Endothelial cell (in vitro differentiated cells): Measurements from ENCODE around the gene LARGE2. TPM values are rescaled to one million over a fixed set of nuclear protein-coding genes. Genes with fewer than 3 reads are reported as not detected.
A peak's percentile ranks its signal among the peaks of the same experiment; 100 is the strongest.

Source experiments
- DNase-seq: peaks from one replicate; pipeline ENCODE4 v3.0.0; 2021; ENCODE audit warnings: low spot score
- H3K27ac Mint-ChIP-seq: one replicate; pipeline ENCODE4 v1.8.0; 2021; ENCODE audit warnings: mixed read lengths, inconsistent platforms; ENCODE audit not compliant: unreplicated experiment
- H3K27me3 Mint-ChIP-seq: one replicate; pipeline ENCODE4 v1.8.0; 2021; ENCODE audit warnings: mild to moderate bottlenecking, moderate library complexity, mixed read lengths, inconsistent platforms; ENCODE audit not compliant: unreplicated experiment
- H3K36me3 Mint-ChIP-seq: one replicate; pipeline ENCODE4 v1.8.0; 2021; ENCODE audit warnings: mild to moderate bottlenecking, low read depth, mixed read lengths, inconsistent platforms; ENCODE audit not compliant: unreplicated experiment
- H3K4me1 Mint-ChIP-seq: one replicate; pipeline ENCODE4 v1.8.0; 2021; ENCODE audit warnings: mild to moderate bottlenecking, mixed read lengths, inconsistent platforms; ENCODE audit not compliant: unreplicated experiment
- H3K4me3 Mint-ChIP-seq: one replicate; pipeline ENCODE4 v1.8.0; 2021; ENCODE audit warnings: mild to moderate bottlenecking, mixed read lengths, inconsistent platforms; ENCODE audit not compliant: unreplicated experiment
- H3K9me3 Mint-ChIP-seq: one replicate; pipeline ENCODE4 v1.8.0; 2021; ENCODE audit warnings: mixed read lengths, inconsistent platforms; ENCODE audit not compliant: unreplicated experiment
- total RNA-seq: library from RNA; stranded (reverse); fragmentation: NEBNext Ultra II Directional; extraction: Animal tissue kit (Norgen Biotek cat#: 25700); gene quantifications from one replicate; pipeline ENCODE4 v1.2.1, GENCODE V29; 2021; ENCODE audit not compliant: unreplicated experiment
- TF ChIP-seq, protein P1 (sequence below): fragments of 200-600 bp; sonication (generic); IDR thresholded peaks from one replicate; pipeline ENCODE4 v1.5.0; 2021; ENCODE audit warnings: antibody characterized with exemption; ENCODE audit not compliant: unreplicated experiment

The LARGE2 gene
- total RNA-seq, 1 donor from 2014 or later = 0.95 TPM

DNA sequence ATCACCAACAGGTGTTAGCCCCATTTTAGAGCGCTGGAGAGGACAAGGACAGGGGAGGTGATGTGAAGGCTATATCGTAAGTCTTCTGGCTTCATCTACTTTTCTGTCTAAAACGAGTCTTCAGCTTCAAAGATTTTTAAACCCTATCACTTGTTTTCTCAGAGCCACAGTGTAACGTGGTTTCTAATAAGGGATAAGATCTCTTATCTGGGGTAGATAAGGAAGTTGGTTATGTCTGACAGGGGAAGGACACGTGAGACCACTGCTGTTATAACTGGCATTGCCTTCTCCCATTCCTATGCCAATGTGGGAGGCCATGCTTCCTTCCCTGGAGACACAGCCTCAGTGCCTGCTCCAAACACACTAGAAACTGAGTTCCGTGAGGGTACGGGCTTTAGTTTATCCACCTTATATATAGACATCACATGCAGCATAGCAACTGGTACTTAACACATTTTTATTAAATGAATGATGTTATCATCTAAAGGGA, 39.3 kb downstream of the LARGE2 start:
- TF ChIP-seq, protein P1, sequence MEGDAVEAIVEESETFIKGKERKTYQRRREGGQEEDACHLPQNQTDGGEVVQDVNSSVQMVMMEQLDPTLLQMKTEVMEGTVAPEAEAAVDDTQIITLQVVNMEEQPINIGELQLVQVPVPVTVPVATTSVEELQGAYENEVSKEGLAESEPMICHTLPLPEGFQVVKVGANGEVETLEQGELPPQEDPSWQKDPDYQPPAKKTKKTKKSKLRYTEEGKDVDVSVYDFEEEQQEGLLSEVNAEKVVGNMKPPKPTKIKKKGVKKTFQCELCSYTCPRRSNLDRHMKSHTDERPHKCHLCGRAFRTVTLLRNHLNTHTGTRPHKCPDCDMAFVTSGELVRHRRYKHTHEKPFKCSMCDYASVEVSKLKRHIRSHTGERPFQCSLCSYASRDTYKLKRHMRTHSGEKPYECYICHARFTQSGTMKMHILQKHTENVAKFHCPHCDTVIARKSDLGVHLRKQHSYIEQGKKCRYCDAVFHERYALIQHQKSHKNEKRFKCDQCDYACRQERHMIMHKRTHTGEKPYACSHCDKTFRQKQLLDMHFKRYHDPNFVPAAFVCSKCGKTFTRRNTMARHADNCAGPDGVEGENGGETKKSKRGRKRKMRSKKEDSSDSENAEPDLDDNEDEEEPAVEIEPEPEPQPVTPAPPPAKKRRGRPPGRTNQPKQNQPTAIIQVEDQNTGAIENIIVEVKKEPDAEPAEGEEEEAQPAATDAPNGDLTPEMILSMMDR = no peak
- H3K36me3 Mint-ChIP-seq = no peaks in the 10 kb centered on the region
- H3K27ac Mint-ChIP-seq = no peak overlapping the region
- no peak for DNase-seq
- H3K4me3 Mint-ChIP-seq = no peak overlapping the region
- H3K9me3 Mint-ChIP-seq = no peaks in the 10 kb centered on the region
- H3K27me3 Mint-ChIP-seq = no peaks in the 10 kb centered on the region
- H3K4me1 Mint-ChIP-seq = no peaks in the 10 kb centered on the region

DNA sequence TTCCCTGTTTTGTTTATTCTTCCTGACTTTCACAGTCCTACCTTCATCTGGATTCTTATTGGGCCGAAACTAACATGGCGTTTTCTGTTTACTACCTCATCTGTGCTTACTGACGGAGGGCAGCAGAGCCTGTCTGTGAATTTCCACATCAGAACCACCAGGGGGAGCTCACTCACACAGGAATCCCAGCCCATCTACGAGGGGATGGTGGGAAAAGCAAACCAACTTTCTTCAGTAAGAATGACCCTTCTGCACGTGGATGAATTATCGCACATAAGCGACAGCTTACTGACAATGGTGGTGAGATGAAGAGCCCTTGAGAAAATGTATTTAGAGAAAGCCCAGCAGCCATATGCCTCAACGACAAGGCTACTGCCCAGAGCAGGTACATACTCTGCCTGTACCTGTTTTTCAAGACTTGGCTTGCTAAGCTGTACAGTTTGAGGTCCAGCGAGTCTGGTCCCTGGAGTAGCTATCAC, 42.5 kb downstream of the LARGE2 start:
- Mint-ChIP-seq H3K27me3 (peaks cover 2% of the 10 kb centered on the region), H3K9me3 (no peaks in the 10 kb centered on the region), H3K36me3 (peaks cover 13% of the 10 kb centered on the region), H3K27ac (no peak overlapping the region), H3K4me1 (no peaks in the 10 kb centered on the region), H3K4me3 (no peak overlapping the region)
- peak; percentile 58 for DNase-seq
- TF ChIP-seq, protein P1 = peak; percentile 95

DNA sequence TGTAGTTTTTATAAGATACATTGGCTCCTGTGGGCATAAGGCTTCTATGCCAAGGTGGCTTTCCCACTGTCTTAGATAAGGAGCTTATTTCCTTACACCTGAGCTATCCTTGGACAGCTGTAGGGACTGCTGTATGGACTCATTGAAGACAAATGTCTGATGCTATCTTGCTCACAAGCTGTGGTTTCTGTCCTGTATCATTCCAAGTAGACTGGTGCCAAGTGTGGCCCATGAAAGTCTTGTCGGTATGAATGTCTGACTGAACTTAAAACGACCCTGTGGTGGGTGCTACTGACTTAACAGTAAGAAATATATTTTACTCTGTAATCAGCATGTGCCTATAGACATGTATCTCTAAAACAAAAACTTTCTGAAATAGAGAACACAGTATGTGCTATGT, 45.0 kb downstream of the LARGE2 start:
- Mint-ChIP-seq H3K4me1 (no peaks in the 10 kb centered on the region), H3K27me3 (peaks cover 2% of the 10 kb centered on the region), H3K9me3 (no peaks in the 10 kb centered on the region), H3K4me3 (no peak overlapping the region), H3K36me3 (peaks cover 13% of the 10 kb centered on the region), H3K27ac (no peak overlapping the region)
- no peak for DNase-seq
- TF ChIP-seq, protein P1 = no peak

DNA sequence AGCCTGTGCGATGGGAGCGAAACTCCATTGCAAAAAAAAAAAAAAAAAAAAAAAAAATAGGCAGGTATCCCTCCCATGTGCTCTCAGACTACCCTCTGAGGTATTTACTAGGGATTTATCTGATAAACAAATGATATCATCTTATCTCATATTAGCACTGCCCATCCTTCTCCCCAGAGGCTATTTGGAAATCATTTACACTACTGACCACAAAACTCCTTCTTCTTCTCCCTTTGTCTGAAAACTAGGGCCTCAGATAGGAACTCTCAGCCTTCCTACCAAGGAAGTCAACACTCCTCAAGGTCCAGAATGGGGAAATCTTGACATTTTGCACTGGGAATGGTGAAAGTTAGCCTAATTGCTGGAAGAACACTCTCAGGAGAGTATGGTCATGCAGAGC, 46.4 kb downstream of the LARGE2 start:
- Mint-ChIP-seq H3K4me3 (no peak overlapping the region), H3K27ac (no peak overlapping the region), H3K4me1 (no peaks in the 10 kb centered on the region), H3K9me3 (no peaks in the 10 kb centered on the region), H3K36me3 (peaks cover 13% of the 10 kb centered on the region), H3K27me3 (peaks cover 2% of the 10 kb centered on the region)
- TF ChIP-seq, protein P1 = no peak
- DNase-seq = no peak

DNA sequence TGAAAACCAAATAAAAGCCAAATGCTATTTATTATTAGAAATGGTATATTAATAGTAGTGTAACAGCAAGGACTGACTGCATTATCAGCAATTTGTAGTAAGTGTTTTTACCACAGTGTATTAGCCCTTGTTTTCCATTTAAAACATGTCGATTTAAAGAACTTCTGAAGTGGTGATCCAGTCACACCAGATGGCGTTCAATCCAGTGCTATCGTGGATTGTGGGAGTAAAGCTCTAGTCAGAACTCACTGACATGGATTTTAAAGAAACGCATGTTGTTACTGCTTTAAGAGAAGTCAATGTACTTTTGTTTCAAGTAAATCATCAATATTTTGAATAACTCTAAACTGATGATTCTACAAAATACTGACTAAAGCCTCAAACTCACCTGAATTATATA, 51.1 kb downstream of the LARGE2 start:
- no peak for DNase-seq
- Mint-ChIP-seq H3K9me3 (no peaks in the 10 kb centered on the region), H3K4me3 (no peak overlapping the region), H3K27me3 (no peaks in the 10 kb centered on the region), H3K36me3 (peaks cover 9% of the 10 kb centered on the region), H3K27ac (no peak overlapping the region), H3K4me1 (no peaks in the 10 kb centered on the region)
- TF ChIP-seq, protein P1 = no peak
